NCI-H146 treated with DMSO at 0.1 percent for 48 hours (cell line): ENCODE data around the gene PHRF1.

ENCODE experiments used
- DNase-seq: peaks from one replicate; lab custom pipeline; 2025; ENCODE audit not compliant: unreplicated experiment; lab: John Stamatoyannopoulos, UW

Gene PHRF1

DNA sequence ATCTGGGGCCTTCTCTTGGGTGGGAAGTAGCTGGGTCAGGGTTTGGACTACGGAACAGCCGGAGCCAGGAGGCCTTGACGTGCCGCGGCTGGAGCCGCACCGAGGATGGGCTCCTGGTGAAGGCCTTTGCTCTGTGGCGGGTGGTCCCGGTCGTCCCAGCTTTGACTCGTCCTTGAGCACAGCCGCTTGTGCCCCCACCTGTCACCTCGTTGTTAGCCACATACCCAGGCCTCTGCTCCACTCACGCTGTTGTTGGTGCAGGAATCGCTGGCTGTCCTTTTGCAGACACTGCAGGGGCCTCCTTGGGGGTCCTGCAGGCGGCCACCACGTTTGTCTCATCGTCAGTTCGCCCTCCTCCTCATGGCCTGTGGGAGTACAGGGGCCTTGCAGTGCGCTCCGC lies 17.1 kb downstream of the PHRF1 start:
- DNase-seq = no peak

DNA sequence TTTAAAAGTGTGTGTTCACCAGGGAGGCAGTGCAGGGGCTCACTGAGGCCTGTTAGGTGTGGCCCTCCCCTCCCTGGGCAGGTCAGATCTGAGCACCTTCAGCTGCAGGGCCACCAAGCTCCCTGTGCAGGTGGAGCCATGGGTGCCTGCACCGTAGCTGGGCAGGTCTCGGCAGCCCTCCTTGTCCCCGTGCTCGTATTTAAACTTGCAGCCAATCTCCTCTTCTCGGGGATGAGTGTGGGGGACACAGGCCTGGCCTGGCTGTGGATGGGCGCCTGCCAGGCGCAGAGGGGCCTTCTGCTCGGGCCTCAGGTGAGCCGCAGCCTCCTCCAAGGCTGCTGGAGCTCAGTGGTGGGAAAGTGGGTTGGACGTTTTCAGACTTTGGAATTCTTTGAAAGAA lies 19.1 kb downstream of the PHRF1 start:
- DNase-seq = no peak

DNA sequence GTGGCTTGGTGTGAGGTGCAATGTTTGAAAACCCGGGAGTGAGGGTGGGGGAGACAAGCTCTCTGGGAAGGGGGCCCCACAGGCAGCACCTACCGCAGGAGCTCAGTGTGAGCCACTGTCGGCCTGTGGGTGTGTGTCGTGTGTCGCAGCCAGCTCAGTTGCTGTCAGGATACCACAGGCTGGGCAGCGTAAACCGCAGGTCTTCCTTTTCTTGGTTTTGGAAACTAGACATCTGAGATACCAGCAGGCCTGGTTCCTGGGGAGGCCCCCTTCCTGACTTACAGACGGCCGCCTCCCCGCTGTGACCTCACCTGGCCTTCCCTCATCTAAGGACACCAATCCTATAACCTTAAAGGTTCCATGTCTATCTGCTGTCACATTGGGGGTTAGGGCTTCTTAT lies 20.1 kb downstream of the PHRF1 start:
- no peak for DNase-seq

DNA sequence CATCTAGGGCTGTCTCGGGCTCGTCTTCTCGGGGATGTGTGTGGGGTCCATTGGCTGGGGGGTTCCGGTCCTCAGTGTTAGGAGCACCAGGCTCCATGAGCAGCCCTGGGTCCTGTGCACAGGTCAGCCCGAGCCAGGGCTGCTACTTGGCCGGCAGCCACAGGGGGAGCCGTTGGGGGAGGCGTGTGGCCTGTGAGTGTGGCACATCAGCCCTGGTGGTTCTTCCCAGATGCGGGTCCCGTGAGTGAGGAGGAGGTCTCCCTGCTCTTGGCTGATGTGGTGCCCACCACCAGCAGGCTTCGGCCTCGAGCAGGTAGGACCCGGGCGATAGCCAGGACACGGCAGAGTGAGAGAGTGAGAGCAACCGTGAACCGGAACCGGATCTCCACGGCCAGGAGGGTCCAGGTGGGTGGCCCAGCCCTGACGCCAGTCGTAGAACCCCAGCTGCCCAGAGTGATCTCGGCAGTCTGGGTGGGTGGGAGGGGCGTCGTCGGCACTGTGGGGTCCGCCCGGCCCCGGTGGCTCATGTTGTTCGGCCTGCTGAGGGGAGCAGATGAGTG lies 21.0 kb downstream of the PHRF1 start:
- DNase-seq = no peak

DNA sequence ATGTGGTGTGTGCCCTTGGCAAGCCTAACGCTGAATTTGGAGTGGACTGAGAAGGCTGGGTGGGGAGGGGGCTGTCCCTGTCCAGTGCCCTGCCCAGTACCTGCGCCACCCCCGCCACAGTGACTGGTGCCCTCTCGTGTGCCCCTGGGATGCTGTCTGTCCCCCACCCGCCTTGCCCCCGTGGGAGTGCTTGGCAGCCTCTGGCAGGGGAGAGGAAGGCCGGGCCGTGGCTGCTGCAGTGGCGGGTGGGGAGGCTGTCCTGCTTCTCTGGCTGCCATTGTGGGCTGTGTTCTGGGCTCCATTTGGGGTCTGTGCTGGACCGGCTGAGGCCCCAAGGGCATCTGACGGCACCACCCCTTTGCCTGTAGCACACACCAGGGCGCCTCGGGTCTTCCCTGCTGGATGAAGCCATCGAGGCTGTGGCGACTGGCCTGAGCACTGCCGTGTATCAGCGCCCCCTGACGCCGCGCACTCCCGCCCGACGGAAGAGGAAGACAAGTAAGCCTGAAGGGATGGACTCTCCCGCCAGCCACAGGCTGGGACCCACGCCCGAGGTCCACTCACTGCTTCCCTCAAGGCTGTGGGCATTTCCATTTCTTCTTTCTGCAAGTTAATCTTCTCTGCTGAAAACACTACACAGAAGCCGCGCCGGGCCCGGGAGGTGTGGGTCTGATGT lies 21.9 kb downstream of the PHRF1 start:
- DNase-seq = no peak

DNA sequence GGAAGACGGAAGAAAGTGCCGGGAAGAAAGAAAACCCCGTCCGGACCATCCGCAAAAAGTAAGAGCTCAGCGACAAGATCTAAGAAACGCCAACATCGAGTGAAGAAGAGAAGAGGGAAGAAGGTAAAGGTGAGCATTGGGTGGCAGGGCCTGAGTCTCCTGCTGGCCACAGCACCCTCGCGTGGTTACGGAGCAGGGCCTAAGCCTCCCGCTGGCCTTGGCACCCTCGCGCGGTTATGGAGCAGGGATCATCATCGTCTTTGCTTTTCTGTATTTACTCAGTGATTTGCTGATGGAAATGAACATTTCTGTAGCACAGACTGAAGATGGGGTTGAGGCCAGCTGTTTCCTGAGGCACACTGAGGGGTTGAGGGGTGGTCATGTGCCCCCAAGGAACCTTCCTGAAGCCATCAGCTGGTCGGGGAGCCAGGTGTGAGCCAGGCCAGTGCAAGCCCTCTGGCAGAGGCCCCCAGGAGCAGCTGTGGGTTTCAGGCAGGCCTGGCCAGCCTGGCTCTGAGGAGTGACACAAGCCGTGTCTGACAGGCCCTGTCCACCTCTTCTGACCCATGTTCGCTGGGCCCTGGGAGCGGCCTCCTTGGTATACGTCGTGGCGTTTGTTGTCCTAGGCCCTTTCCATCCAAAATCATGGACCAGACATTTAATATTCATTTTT lies 25.4 kb downstream of the PHRF1 start:
- no peak for DNase-seq

DNA sequence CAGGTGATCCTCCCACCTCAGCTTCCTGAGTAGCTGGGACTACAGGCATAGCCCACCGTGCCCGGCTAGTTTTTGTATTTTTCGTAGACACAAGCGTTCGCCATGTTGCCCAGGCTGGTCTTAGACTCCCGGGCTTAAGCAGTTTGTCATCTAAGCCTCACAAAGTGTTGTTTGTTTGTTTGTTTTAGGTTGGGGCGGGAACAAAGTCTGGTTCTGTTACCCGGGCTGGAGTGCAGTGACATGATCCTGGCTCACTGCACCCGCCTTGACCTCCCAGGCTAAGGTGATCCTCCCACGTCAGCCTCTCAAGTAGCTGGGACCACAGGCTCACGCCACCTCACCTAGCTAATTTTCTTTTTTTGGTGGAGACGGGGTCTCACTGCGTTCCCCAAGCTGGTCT lies 26.9 kb downstream of the PHRF1 start:
- DNase-seq = no peak

DNA sequence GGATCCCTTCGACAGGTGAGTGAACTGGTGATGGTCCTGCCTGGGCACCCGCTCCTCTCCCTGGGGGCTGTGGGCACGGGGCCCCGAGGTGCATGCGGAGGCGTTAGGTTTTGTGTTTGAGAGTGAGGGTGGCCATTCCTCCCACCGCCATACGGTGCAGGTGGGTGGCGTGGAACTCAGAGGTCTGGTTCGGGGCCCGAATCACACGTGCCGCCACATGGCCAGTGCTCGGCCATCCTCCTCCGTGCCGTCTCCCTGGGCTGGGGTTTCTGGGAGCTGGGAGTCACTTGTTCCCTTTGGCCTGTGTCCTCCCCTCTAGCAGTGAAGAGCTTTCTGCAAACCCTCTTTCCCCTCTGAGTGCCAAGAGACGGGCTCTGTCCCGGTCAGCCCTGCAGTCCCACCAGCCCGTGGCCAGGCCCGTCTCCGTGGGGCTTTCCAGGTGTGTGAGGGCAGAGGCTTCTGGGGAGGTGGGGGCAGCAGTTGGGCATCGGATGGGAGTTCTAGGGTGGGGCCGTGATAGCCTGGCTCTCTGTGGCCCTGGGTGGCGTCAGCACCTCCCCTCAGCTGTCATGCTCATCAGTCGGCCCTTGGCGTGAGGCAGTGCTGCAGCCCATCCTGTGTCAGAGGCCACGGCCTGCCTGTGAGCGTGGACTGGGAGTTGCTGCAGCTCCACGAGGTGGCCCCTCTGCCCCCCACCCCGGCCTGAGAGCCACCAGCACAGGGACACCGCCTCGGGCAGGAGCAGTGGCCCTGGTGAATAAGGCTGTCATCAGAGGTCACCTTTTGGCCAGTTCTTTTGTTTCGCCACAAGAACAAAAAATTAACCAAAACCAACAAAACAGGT lies 29.2 kb downstream of the PHRF1 start:
- DNase-seq = no peak

DNA sequence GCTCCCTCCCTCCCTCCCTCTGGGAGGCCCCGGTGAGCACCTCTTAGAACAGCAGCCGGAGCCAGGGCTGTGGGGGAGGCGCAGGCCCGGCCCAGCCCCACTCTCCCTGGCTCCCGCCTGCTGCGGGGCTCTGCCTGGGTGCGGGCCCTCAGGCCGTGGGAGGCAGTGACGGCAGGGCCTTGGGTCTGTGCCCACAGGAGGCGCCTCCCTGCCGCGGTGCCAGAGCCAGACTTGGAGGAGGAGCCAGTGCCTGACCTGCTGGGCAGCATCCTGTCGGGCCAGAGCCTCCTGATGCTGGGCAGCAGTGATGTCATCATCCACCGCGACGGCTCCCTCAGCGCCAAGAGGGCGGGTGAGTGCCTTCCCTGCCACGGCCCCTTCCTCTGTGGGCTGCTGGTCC lies 30.0 kb downstream of the PHRF1 start:
- DNase-seq = no peak

DNA sequence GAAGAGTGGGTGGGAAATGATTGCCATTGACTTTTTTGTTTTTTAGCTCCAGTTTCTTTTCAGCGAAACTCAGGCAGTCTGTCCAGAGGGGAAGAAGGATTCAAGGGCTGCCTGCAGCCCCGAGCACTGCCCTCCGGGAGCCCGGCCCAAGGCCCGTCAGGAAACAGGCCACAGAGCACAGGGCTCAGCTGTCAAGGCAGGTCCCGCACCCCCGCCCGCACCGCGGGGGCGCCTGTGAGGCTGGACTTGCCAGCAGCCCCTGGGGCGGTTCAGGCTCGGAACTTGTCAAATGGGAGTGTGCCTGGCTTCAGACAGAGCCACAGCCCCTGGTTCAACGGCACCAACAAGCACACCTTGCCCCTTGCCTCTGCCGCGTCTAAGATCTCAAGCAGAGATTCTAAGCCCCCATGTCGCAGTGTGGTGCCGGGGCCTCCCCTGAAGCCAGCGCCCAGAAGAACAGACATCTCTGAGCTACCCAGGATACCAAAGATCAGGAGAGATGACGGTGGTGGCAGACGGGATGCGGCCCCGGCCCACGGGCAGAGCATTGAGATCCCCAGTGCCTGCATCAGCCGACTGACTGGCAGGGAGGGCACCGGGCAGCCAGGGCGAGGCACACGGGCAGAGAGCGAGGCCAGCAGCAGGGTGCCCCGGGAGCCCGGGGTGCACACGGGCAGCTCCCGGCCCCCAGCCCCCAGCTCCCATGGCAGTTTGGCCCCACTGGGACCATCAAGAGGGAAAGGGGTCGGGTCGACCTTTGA lies 30.9 kb downstream of the PHRF1 start:
- DNase-seq = no peak

DNA sequence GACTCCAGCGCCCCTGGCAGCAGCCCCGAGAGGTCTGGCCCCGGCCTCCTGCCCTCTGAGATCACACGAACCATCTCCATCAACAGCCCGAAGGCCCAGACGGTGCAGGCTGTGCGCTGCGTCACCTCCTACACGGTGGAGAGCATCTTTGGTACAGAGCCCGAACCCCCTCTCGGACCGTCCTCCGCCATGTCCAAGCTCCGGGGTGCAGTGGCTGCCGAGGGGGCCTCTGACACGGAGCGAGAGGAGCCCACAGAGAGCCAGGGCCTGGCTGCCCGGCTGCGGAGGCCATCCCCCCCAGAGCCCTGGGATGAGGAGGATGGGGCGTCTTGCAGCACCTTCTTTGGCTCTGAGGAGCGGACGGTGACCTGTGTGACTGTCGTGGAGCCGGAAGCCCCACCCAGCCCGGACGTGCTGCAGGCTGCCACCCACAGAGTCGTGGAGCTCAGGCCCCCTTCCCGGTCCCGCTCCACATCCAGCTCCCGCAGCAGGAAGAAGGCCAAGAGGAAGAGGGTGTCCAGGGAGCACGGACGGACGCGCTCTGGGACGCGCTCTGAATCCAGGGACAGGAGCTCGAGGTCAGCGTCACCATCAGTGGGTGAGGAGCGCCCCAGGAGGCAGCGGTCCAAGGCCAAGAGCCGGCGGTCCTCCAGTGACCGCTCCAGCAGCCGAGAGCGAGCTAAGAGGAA lies 31.8 kb downstream of the PHRF1 start:
- DNase-seq = no peak

DNA sequence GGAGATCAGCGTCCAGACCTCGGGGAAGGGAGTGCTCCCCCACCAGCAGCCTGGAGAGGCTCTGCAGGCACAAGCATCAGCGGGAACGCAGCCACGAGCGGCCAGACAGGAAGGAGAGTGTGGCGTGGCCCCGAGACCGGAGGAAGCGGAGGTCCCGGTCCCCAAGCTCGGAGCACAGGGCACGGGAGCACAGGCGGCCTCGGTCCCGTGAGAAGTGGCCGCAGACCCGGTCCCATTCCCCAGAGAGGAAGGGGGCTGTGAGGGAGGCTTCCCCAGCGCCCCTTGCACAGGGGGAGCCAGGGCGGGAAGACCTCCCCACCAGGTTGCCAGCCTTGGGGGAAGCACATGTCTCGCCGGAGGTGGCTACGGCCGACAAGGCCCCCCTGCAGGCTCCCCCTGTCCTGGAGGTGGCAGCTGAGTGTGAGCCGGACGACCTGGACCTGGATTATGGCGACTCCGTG lies 32.6 kb downstream of the PHRF1 start:
- no peak for DNase-seq

DNA sequence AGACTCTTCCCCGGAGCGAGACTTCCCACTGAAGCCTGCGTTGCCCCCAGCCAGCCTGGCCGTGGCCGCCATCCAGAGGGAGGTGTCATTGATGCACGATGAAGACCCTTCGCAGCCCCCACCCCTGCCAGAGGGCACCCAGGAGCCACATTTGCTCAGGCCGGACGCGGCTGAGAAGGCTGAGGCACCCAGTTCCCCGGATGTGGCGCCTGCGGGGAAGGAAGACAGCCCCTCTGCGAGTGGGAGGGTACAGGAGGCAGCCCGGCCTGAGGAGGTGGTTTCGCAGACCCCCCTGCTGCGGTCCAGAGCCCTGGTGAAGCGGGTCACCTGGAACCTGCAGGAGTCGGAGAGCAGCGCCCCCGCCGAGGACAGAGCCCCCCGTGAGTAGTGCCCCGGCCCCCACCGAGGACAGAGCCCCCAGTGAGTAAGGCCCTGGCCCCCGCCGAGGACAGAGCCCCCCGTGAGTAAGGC lies 33.1 kb downstream of the PHRF1 start:
- DNase-seq = no peak

DNA sequence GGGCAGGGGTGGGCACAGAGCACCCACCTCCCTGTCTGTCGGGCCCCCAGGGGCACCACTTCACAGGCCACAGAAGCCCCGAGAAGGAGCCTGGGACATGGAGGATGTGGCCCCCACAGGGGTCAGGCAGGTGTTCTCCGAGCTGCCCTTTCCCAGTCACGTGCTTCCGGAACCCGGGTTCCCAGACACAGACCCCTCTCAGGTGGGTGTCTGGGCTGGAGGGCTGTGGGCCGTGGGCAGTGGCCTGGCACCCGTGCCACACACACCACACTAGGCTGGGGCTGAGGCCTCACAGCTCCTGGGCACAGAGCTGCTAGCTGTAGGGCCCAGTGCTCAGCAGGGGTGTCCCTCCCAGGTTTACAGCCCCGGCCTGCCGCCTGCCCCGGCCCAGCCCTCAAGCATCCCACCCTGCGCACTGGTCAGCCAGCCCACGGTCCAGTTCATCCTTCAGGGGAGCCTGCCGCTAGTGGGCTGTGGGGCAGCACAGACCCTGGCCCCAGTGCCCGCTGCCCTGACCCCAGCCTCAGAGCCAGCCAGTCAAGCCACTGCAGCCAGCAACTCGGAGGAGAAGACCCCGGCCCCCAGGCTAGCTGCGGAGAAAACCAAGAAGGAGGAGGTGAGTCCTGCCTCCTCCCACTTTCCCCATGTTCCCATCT lies 34.0 kb downstream of the PHRF1 start:
- DNase-seq = no peak

DNA sequence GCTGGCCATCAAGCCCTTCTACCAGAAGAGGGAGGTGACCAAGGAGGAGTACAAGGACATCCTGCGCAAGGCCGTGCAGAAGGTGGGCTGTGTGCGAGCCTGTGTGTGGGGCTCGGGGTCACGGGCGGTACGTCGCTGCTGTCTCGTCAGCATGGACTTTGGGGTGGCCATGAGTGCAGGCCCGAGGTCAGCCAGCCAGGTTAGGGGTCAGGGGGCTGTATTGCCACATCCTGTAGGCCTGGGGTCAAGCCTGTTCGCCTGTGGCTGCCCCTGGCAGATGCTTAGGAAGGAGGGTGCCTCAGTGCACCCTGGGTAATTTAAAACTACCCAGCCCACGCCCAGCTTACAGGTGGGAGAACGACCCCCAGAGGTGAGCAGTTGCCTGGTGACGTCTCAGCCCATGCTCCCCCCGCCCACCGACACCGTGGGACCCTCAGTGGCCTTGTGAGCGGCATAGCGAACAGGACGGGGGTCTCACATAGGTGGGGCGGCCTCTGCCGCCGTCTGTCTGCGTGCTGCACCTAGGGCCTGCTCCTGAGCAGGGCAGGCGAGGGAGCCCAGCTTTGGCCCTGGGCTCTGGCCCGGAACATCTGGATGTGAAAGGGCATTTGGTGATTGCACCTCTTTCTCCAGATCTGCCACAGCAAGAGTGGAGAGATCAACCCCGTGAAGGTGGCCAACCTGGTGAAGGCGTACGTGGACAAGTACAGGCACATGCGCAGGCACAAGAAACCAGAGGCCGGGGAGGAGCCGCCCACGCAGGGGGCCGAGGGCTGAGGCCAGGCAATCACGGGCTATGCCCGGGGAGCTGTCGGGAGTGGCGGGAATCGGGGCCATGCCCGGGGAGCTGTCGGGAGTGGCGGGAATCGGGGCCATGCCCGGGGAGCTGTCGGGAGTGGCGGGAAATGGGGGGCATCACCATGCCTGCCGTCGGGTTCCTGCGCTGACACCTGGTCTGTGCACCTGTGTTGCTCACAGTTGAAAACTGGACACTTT lies 35.0 kb downstream of the PHRF1 start:
- no peak for DNase-seq

DNA sequence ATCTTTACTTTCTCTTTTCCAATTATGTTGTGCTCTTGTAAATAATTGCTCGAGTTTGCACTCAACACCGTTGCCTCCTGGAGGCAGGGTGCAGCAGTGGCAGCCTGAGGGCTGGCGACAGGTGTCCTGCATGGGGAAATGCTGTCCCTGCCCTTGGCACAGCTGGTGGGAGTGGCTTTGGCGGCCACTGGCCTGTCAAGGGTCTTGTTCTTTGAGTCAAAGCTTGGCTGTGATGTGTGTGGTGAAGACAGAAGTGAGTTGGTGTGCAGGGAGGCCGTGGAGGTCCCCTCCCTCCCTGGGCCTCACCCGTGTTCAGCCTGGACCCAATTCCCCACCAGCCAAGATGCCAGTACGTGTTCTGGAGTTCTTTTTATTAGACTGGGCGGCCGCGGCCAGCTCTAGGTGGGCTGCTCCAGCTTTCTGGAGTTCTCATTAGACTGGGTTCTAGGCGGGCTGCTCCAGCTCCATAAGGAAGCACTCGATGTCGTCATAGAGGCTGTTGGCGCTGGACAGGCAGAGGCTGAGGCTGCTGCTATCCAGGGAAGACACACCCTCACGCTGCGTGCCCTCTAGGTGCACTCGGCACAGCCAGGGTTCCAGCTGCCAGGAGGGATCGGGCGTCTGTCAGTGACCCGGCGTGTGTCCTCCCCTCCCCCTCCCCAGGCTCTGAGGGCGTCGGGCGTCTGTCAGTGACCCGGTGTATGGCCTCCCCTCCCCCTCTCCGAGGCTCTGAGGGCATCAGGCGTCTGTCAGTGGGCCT lies 36.1 kb downstream of the PHRF1 start:
- no peak for DNase-seq

DNA sequence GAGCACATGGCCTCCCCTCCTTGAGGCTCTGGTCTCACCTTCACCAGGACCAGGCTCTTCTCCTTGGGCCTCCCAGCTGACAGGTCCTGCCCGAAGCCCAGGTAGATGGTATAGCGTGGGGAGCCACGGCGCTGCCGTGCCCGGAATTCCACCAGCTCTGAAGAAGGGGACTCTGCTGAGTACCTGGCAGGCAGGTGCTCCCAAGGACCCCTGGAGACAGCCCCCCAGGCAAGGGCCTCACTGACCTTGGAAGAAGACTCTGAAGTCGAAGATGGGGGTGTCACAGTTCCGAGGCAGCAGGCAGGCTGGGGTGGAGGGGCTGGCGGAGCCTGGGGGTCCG lies 36.7 kb downstream of the PHRF1 start:
- no peak for DNase-seq
